Measurements from ENCODE around the gene SYNGAP1.

DNA sequence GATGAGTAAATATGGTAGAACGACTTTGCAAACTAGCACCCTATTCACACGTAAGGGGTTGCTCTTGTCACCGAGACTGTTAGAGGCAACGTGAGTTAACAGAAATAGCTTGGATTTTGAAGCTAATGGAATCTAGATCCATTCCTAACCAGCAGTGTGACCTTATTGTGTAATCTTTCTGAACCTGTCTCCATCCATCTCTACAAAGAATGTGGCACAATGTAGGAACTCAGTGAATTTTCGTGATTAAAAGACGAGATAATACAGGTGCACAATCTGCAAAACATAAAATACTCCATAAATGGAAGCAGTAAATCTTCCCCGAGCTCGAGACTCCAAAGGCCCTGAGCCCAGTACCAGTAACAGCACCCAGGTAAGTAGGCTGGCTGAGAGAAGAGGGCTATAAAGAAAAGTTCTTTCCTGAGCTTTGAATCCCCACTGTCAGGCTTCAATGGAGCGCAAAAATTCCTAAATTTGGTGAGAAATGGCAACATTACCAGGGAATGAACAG, 29.0 kb upstream of the SYNGAP1 start:
- no peak for TF ChIP-seq EZH2 (IDR thresholded peaks at IDR 0.05; ENCODE audit: borderline replicate concordance, low read depth, low read length, severe bottlenecking)
- TF ChIP-seq, protein P1, sequence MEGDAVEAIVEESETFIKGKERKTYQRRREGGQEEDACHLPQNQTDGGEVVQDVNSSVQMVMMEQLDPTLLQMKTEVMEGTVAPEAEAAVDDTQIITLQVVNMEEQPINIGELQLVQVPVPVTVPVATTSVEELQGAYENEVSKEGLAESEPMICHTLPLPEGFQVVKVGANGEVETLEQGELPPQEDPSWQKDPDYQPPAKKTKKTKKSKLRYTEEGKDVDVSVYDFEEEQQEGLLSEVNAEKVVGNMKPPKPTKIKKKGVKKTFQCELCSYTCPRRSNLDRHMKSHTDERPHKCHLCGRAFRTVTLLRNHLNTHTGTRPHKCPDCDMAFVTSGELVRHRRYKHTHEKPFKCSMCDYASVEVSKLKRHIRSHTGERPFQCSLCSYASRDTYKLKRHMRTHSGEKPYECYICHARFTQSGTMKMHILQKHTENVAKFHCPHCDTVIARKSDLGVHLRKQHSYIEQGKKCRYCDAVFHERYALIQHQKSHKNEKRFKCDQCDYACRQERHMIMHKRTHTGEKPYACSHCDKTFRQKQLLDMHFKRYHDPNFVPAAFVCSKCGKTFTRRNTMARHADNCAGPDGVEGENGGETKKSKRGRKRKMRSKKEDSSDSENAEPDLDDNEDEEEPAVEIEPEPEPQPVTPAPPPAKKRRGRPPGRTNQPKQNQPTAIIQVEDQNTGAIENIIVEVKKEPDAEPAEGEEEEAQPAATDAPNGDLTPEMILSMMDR (IDR thresholded peaks at IDR 0.05; ENCODE audit: borderline replicate concordance, extremely low read depth, low read length, poor library complexity, severe bottlenecking) = no peak

Data from DND-41 (cell line).